GM12873 (cell line): ENCODE results near the gene MFN2.

Experiments used
- CTCF ChIP-seq: IDR thresholded peaks from 2 replicates; pipeline ENCODE4 v1.5.1; 2012; ENCODE audit warnings: low read depth, mild to moderate bottlenecking, moderate library complexity, low read length, control low read depth; ENCODE audit not compliant: insufficient read depth; ENCODE audit errors: missing control alignments

The MFN2 gene

GRCh38 chr1:12031039-12031980 is 51.1 kb downstream of the MFN2 start:
- TF ChIP-seq CTCF: peak; percentile 81

- no peak for TF ChIP-seq CTCF
Observed at GRCh38 chr1:12032161-12032621, 51.9 kb downstream of the MFN2 start.

GRCh38 chr1:12034381-12034801 is 54.1 kb downstream of the MFN2 start:
- TF ChIP-seq CTCF: no peak

GRCh38 chr1:12035312-12035711 is 55.1 kb downstream of the MFN2 start:
- no peak for TF ChIP-seq CTCF

- TF ChIP-seq CTCF: no peak
Observed at GRCh38 chr1:12037486-12038355, 57.5 kb downstream of the MFN2 start.

- no peak for TF ChIP-seq CTCF
Observed at GRCh38 chr1:12038356-12039163, 58.3 kb downstream of the MFN2 start.
